ENCODE data around the gene GIPC3.
"Not testable (repeated sequence)": the region's sequence is repeated elsewhere in the genome, so short reads cannot be mapped to it uniquely, and the experiment has no call there.

Gene GIPC3

GRCh38 chr19:3573858-3574637 is 11.2 kb upstream of the GIPC3 start:
- H3K4me3 ChIP-seq (ENCODE audit: low read depth, low read length) = peak overlapping the region; percentile 94
- DNase-seq (ENCODE audit: low read depth) = peak; percentile 84

GRCh38 chr19:3575260-3575741 is 10.0 kb upstream of the GIPC3 start:
- no peak for DNase-seq (ENCODE audit: low read depth)
- H3K4me3 ChIP-seq (ENCODE audit: low read depth, low read length) = no peak overlapping the region

GRCh38 chr19:3575949-3576673 is 9.2 kb upstream of the GIPC3 start:
- peak overlapping the region; percentile 34 for H3K4me3 ChIP-seq (ENCODE audit: low read depth, low read length)
- no peak for DNase-seq (ENCODE audit: low read depth)

- peak; percentile 35 for DNase-seq (ENCODE audit: low read depth)
- H3K4me3 ChIP-seq (ENCODE audit: low read depth, low read length) = peak overlapping the region; percentile 34
These were observed 8.4 kb upstream of the GIPC3 start for GRCh38 chr19:3576696-3577443.

GRCh38 chr19:3577723-3578344 is 7.4 kb upstream of the GIPC3 start:
- H3K4me3 ChIP-seq (ENCODE audit: low read depth, low read length) = no peak overlapping the region
- no peak for DNase-seq (ENCODE audit: low read depth)

GRCh38 chr19:3578390-3578789 is 6.9 kb upstream of the GIPC3 start:
- DNase-seq (ENCODE audit: low read depth) = no peak
- no peak overlapping the region for H3K4me3 ChIP-seq (ENCODE audit: low read depth, low read length)

- DNase-seq (ENCODE audit: low read depth) = peak; percentile 83
- no peak overlapping the region for H3K4me3 ChIP-seq (ENCODE audit: low read depth, low read length)
These were observed 4.9 kb upstream of the GIPC3 start for GRCh38 chr19:3580156-3580934.

- not testable (repeated sequence) for DNase-seq (ENCODE audit: low read depth); H3K4me3 ChIP-seq (ENCODE audit: low read depth, low read length)
These were observed 3.5 kb upstream of the GIPC3 start for GRCh38 chr19:3581792-3582191.

GRCh38 chr19:3584036-3584802 is 1.1 kb upstream of the GIPC3 start:
- not testable (repeated sequence) for DNase-seq (ENCODE audit: low read depth); H3K4me3 ChIP-seq (ENCODE audit: low read depth, low read length)

GRCh38 chr19:3586127-3586626 is 899 bp downstream of the GIPC3 start:
- no peak for DNase-seq (ENCODE audit: low read depth)

GRCh38 chr19:3586707-3587346 is 1.5 kb downstream of the GIPC3 start:
- no peak overlapping the region for H3K4me3 ChIP-seq (ENCODE audit: low read depth, low read length)
- no peak for DNase-seq (ENCODE audit: low read depth)

More at GRCh38 chr19:3586127-3586626, 899 bp downstream of the GIPC3 start:
- peak overlapping the region; percentile 36 for H3K4me3 ChIP-seq (ENCODE audit: low read depth, low read length)

GRCh38 chr19:3589439-3589838 is 4.2 kb downstream of the GIPC3 start:
- no peak for DNase-seq (ENCODE audit: low read depth)
- no peak overlapping the region for H3K4me3 ChIP-seq (ENCODE audit: low read depth, low read length)

- no peak overlapping the region for H3K4me3 ChIP-seq (ENCODE audit: low read depth, low read length)
- no peak for DNase-seq (ENCODE audit: low read depth)
These were observed 4.7 kb downstream of the GIPC3 start for GRCh38 chr19:3589949-3590348.

- no peak for DNase-seq (ENCODE audit: low read depth)
These were observed 5.8 kb downstream of the GIPC3 start for GRCh38 chr19:3590991-3591659.

GRCh38 chr19:3591876-3592613 is 6.8 kb downstream of the GIPC3 start:
- DNase-seq (ENCODE audit: low read depth) = no peak
- no peak overlapping the region for H3K4me3 ChIP-seq (ENCODE audit: low read depth, low read length)

More at GRCh38 chr19:3590991-3591659, 5.8 kb downstream of the GIPC3 start:
- H3K4me3 ChIP-seq (ENCODE audit: low read depth, low read length) = no peak overlapping the region

- no peak overlapping the region for H3K4me3 ChIP-seq (ENCODE audit: low read depth, low read length)
- no peak for DNase-seq (ENCODE audit: low read depth)
These were observed 7.9 kb downstream of the GIPC3 start for GRCh38 chr19:3593156-3593555.

Measured in skeletal muscle cell (primary cell).